ENCODE measurements around the gene GSTO2.

The GSTO2 gene

GRCh38 chr10:104315486-104315921 lies 46.5 kb downstream of the GSTO2 start:
- peaks cover 28% of the 10 kb centered on the region for H3K4me1 ChIP-seq (ENCODE audit: control insufficient read depth, low read length)

GRCh38 chr10:104316321-104317099 lies 47.5 kb downstream of the GSTO2 start:
- Histone ChIP-seq H3K27ac (ENCODE audit: low read depth, low read length) (no peak overlapping the region), H3K4me2 (ENCODE audit: low read length) (no peak overlapping the region), H3K9me2 (replicated peaks; ENCODE audit: control insufficient read depth, low read length) (no peaks in the 10 kb centered on the region), H3F3A (ENCODE audit: control insufficient read depth, insufficient read depth) (no peaks in the 10 kb centered on the region), H3K79me2 (ENCODE audit: control insufficient read depth, low read length) (peaks cover 59% of the 10 kb centered on the region), H3K36me3 (ENCODE audit: control insufficient read depth, low read length) (peaks cover 47% of the 10 kb centered on the region), H3K27me3 (ENCODE audit: control insufficient read depth, low read length) (no peaks in the 10 kb centered on the region), H3K9me3 (ENCODE audit: control insufficient read depth, insufficient read depth, low read length) (no peaks in the 10 kb centered on the region), H3K4me3 (ENCODE audit: low read length) (no peak overlapping the region), H4K20me1 (ENCODE audit: control insufficient read depth, insufficient read depth, low read depth, low read length) (peaks cover 33% of the 10 kb centered on the region; the same call in 1 of the 2 replicates), H3K4me1 (ENCODE audit: control insufficient read depth, low read length) (peaks cover 32% of the 10 kb centered on the region)
- TF ChIP-seq, protein P1, sequence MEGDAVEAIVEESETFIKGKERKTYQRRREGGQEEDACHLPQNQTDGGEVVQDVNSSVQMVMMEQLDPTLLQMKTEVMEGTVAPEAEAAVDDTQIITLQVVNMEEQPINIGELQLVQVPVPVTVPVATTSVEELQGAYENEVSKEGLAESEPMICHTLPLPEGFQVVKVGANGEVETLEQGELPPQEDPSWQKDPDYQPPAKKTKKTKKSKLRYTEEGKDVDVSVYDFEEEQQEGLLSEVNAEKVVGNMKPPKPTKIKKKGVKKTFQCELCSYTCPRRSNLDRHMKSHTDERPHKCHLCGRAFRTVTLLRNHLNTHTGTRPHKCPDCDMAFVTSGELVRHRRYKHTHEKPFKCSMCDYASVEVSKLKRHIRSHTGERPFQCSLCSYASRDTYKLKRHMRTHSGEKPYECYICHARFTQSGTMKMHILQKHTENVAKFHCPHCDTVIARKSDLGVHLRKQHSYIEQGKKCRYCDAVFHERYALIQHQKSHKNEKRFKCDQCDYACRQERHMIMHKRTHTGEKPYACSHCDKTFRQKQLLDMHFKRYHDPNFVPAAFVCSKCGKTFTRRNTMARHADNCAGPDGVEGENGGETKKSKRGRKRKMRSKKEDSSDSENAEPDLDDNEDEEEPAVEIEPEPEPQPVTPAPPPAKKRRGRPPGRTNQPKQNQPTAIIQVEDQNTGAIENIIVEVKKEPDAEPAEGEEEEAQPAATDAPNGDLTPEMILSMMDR (IDR thresholded peaks at IDR 0.05; ENCODE audit: low read depth, low read length, poor library complexity, severe bottlenecking): no peak
- no peak for TF ChIP-seq EZH2phosphoT487 (IDR thresholded peaks at IDR 0.05; ENCODE audit: borderline replicate concordance, low read length)

More at GRCh38 chr10:104315486-104315921, 46.5 kb downstream of the GSTO2 start:
- peaks cover 47% of the 10 kb centered on the region for H3K36me3 ChIP-seq (ENCODE audit: control insufficient read depth, low read length)
- H3F3A ChIP-seq (ENCODE audit: control insufficient read depth, insufficient read depth): no peaks in the 10 kb centered on the region
- H3K27ac ChIP-seq (ENCODE audit: low read depth, low read length): no peak overlapping the region
- H3K9me3 ChIP-seq (ENCODE audit: control insufficient read depth, insufficient read depth, low read length): no peaks in the 10 kb centered on the region
- no peak overlapping the region for H3K4me3 ChIP-seq (ENCODE audit: low read length)
- no peaks in the 10 kb centered on the region for H3K9me2 ChIP-seq (replicated peaks; ENCODE audit: control insufficient read depth, low read length)
- H3K79me2 ChIP-seq (ENCODE audit: control insufficient read depth, low read length): peaks cover 49% of the 10 kb centered on the region
- no peak overlapping the region for H3K4me2 ChIP-seq (ENCODE audit: low read length)
- no peaks in the 10 kb centered on the region for H3K27me3 ChIP-seq (ENCODE audit: control insufficient read depth, low read length)
- peaks cover 24% of the 10 kb centered on the region; the same call in 1 of the 2 replicates for H4K20me1 ChIP-seq (ENCODE audit: control insufficient read depth, insufficient read depth, low read depth, low read length)
- no peak for TF ChIP-seq EZH2phosphoT487 (IDR thresholded peaks at IDR 0.05; ENCODE audit: borderline replicate concordance, low read length)
- TF ChIP-seq, protein P1 (IDR thresholded peaks at IDR 0.05; ENCODE audit: low read depth, low read length, poor library complexity, severe bottlenecking): no peak

DNA sequence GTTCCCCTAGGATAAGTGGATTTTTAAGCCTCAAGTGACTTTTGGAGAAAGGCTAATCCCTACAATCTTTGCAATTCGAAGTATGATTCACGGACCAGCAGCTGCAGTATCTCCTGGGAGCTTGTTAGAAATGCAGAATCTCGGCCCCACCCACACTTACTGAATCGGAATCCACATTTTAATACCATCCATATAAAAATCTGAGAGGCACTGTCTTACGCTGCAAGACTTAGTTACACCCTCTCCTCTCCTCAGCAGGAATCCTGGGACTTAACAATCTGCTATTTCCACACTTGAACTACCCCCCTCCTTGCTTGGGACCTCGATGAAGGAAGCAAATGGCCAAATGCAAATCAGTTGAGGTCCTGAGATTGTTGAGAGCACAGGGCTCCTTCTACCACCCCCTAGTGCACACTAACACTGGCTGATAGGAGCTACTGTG lies 48.3 kb downstream of the GSTO2 start:
- H3K4me3 ChIP-seq (ENCODE audit: low read length): peak overlapping the region; percentile 18; the same call in 1 of the 2 replicates
- H3K4me1 ChIP-seq (ENCODE audit: control insufficient read depth, low read length): peaks cover 39% of the 10 kb centered on the region
- no peaks in the 10 kb centered on the region for H3K9me3 ChIP-seq (ENCODE audit: control insufficient read depth, insufficient read depth, low read length)
- H3K79me2 ChIP-seq (ENCODE audit: control insufficient read depth, low read length): peaks cover 67% of the 10 kb centered on the region
- no peaks in the 10 kb centered on the region for H3K27me3 ChIP-seq (ENCODE audit: control insufficient read depth, low read length)
- H3K27ac ChIP-seq (ENCODE audit: low read depth, low read length): no peak overlapping the region
- no peak for TF ChIP-seq EZH2phosphoT487 (IDR thresholded peaks at IDR 0.05; ENCODE audit: borderline replicate concordance, low read length)
- TF ChIP-seq, protein P1 (IDR thresholded peaks at IDR 0.05; ENCODE audit: low read depth, low read length, poor library complexity, severe bottlenecking): no peak
- H4K20me1 ChIP-seq (ENCODE audit: control insufficient read depth, insufficient read depth, low read depth, low read length): peaks cover 37% of the 10 kb centered on the region; the same call in 1 of the 2 replicates
- peaks cover 43% of the 10 kb centered on the region for H3K36me3 ChIP-seq (ENCODE audit: control insufficient read depth, low read length)
- H3F3A ChIP-seq (ENCODE audit: control insufficient read depth, insufficient read depth): no peaks in the 10 kb centered on the region
- no peaks in the 10 kb centered on the region for H3K9me2 ChIP-seq (replicated peaks; ENCODE audit: control insufficient read depth, low read length)
- H3K4me2 ChIP-seq (ENCODE audit: low read length): peak overlapping the region; percentile 51

Data from DOHH2 (cell line).